Esophagus muscularis mucosa (tissue), 3 donors: ENCODE measurements around the gene YWHAG.

Experiments used
- POLR2A ChIP-seq: fragments of 450-650 bp; IDR thresholded peaks from one replicate; pipeline ENCODE4 v1.6.1; 2017; ENCODE audit warnings: antibody characterized with exemption, moderate library complexity, mild to moderate bottlenecking, low read depth
- TF ChIP-seq, protein P1 (sequence below), 3 experiments: fragments of 200-600 bp in 2 of 3; fragments of 450-650 bp in 1 of 3; sonication (generic) in 2 of 3; IDR thresholded peaks; one replicate each; pipeline ENCODE4 v1.5.1; 2017 to 2019; ENCODE audit warnings: antibody characterized with exemption in 3 of 3, mild to moderate bottlenecking in 2 of 3, moderate library complexity in 1 of 3

DNA sequence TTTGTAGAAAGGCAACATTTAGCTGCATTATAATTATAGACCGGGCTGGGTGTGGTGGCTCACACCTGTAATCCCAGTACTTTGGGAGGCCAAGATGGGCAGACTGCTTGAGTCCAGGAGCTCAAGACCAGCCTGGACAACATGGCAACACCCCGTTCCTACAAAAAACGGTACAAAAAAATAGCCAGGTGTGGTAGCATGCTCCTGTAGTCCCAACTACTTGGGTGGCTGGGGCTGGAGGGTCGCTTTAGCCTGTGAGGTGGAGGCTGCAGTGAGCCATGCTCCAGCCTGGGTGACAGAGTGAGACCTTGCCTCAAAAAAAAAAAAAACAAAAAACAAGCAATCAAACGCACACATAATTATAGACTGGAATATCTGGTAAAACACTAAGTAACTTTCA lies 5.0 kb downstream of the YWHAG start:
- TF ChIP-seq POLR2A: no peak
- TF ChIP-seq, protein P1, sequence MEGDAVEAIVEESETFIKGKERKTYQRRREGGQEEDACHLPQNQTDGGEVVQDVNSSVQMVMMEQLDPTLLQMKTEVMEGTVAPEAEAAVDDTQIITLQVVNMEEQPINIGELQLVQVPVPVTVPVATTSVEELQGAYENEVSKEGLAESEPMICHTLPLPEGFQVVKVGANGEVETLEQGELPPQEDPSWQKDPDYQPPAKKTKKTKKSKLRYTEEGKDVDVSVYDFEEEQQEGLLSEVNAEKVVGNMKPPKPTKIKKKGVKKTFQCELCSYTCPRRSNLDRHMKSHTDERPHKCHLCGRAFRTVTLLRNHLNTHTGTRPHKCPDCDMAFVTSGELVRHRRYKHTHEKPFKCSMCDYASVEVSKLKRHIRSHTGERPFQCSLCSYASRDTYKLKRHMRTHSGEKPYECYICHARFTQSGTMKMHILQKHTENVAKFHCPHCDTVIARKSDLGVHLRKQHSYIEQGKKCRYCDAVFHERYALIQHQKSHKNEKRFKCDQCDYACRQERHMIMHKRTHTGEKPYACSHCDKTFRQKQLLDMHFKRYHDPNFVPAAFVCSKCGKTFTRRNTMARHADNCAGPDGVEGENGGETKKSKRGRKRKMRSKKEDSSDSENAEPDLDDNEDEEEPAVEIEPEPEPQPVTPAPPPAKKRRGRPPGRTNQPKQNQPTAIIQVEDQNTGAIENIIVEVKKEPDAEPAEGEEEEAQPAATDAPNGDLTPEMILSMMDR (IDR thresholded peaks at IDR 0.05): no peak
